ENCODE measurements around the gene LSM14A.
"Not testable (repeated sequence)": the region's sequence is repeated elsewhere in the genome, so short reads cannot be mapped to it uniquely, and the experiment has no call there.

Gene LSM14A

DNA sequence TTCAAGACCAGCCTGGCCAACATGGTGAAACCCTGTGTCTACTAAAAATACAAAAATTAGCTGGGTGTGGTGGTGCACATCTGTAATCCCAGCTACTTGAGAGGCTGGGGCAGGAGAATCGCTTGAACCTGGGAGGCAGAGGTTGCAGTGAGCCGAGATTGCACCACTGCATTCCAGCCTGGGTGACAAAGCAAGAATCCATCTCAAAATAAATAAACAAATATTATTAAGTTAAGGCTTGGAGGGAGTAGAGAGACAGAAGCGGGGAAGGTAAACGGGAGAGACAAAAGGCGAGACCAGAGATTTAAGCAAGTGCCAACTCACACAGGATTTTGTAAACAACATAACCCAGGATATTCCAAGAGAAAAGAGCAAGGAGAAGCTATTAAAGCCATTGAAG, 12.8 kb upstream of the LSM14A start:
- DNase-seq (ENCODE audit: low read depth), result not testable (repeated sequence)

DNA sequence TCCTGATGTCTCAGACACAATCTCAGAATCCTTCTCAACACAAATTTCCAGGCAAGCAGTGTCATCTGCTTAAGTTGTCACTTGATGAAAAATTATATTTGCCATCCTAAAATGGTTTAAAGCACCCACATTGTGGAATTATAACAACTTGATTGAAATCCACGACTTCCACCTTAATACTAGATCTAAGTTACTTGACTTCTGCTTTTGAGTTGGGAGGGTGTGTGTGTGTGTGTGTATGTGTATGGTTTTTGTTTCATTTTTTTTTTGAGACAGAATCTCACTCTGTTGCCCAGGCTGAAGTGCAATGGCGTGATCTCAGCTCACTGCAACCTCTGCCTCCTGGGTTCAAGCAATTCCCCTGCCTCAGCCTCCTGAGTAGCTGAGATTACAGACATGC, 10.4 kb upstream of the LSM14A start:
- not testable (repeated sequence) for DNase-seq (ENCODE audit: low read depth)

DNA sequence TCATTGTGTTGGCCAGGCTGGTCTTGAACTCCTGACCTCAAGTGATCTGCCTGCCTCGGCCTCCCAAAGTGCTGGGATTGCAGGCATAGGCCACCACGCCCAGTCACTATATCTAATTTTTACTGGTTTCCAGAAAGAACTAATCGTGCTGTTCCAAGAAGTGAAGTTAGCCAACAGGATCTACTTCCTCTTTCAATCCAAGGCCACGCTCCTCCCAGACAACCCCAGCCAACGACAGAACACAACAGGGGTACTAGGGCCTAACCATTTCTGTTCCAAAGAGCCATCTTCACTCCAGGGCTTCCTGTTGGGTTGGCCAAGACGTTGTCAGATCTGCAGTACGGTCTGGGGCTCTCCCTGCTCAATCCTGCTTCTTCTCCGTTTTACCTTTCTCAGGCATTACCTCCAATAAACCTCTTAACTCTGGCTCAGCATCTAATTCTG, 7.0 kb upstream of the LSM14A start:
- no peak for DNase-seq (ENCODE audit: low read depth)

DNA sequence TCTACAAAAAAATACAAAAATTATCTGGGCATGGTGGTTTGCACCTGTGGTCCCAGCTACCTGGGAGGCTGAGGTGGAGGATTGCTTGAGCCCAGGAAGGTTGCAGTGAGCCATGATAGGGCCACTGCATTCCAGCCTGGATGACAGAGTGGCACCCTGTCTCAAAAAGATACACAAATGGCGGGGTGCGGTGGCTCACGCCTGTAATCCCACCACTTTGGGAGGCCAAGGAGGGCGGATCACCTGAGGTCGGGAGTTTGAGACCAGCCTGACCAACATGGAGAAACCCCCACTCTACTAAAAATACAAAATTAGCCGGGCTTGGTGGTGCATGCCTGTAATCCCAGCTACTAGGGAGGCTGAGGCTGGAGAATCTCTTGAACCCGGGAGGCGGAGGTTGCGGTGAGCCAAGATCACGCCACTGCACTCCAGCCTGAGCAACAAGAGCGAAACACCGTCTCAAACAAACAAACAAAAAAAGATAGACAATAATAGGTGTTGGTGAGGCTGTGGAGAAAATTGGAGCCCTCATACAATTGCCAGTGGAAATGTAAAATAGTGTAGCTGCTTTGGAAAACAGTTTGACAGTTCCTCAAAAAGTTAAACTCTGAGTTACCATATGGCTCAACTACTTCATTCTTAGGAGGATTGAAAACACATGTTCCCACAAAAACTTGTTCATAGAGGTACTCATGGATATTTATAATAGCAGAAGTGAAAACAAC, 2.7 kb upstream of the LSM14A start:
- DNase-seq (ENCODE audit: low read depth), result not testable (repeated sequence)

DNA sequence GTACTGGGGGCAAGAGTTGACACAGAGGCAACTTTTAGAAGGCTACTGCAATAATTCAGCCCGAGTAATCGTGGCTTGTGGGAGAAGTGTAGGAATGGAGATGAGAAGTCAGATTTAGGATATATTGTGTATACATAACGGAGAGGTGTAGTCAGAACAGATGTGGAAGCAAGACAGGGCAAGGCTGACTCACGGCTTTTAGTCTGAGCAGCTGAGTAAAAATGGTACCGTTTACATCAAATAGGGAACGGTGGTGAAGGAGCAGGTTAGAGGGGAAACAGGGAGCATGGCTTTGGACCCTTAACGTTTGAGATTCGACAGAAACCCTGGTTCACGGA, 796 bp upstream of the LSM14A start:
- DNase-seq (ENCODE audit: low read depth), result peak; percentile 58

DNA sequence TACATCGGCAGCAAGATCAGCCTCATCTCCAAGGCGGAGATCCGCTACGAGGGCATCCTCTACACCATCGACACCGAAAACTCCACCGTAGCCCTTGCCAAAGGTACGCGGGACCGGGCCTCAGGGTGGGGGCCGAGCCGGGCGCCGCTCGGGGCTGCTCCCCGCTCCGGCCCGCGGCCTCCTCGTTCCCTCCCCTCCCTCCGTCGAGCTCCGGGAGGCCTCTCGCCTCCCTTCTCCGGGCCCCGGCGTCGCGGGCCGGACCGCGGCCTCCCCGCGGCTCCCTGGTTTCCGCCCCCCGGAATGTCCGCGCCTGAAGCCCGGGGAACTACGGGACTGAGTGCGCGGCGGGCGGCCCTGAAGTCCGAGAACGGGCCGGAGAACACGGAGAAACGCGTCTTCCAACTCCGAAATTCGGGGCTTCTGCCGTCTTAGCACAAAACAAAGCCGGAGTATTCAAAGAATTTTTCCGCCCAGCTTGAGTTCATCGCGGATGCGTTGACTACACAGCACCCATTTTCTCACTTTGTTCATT, 423 bp downstream of the LSM14A start:
- no peak for DNase-seq (ENCODE audit: low read depth)

DNA sequence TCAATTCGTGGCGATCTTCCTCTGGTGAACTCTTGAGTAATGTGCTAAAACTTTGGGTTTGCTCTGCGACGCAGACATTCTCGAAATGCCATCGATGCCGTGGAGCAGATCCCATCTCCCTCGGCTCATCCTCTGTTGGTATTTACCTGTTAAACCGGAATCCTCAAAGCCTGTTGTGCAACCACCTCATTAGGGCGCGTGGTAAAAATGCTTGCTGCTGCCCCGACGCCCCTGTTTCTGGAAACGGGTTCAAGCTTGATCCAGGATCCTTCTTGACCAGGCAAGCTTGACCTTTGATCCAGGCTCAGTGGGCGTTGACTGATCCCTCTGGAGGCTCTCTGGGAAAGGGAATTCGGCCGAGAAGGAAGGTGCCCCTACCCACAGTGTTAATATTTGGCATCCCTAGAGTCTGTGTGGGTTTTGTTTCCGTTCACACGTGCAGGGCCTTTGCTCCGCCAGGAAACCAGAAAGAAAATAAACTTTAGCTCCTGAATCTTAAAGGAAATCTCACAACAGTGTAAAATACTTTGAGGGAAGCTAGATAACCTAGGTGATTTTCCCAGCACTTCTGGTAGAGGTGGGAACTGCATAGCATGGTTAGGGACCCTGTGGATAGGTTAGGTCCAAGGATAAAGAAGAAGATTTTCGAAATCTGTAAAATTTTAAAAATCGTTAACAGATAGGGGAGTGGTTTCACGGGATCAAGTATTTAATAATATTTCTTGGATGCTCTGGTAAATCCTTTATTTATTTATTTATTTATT, 1.1 kb downstream of the LSM14A start:
- DNase-seq (ENCODE audit: low read depth), result peak; percentile 18

DNA sequence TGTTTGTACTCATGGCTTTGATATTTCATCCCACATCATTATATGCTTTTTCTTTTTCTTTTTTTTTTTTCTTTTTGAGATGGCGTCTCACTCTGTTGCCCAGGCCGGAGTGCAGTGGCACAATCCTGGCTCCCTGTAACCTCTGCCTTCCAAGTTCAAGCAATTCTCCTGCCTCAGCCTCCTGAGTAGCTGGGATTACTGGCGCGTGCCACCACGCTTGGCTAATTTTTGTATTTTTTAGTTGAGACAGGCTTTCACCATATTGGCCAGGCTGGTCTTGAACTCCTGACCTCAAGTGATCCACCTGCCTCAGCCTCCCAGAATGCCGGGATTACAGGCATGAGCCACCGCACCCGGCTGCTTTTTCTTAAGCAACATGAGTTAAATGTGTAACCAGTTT, 2.9 kb downstream of the LSM14A start:
- not testable (repeated sequence) for DNase-seq (ENCODE audit: low read depth)

DNA sequence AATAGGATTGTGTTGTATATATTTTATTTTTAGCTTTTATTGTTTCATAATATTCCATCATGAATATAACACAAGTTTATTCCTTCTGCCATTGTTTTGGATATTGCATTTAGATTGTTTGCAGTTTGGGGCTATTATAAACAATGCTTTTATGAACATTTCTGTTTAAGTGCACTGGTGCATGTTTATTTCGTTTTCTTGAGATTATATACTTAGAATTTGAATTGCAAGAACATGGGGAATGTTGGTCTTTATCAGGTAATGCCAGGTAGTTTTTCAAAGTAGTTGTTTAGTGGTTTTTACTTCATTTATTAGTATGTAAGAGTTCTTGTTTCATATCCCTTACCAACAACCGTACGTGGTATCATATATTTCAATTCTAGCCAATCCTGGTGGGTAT, 4.3 kb downstream of the LSM14A start:
- DNase-seq (ENCODE audit: low read depth), result no peak

DNA sequence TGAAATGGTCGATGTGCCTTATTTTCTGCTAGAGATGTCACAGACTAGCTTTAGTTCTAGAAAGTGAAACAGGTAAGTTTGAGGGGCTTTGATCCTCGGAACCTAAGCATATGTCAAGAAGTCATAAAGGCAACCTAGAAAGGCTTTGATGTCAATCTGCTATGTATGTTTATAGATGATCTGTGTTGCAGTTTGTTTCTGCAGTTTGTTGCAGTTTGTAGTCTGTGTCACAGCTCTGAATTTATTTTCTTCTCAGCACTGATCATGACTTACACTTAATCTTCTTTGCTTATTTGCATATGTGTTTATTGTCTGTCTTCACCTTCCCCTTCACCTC, 5.9 kb downstream of the LSM14A start:
- no peak for DNase-seq (ENCODE audit: low read depth)

DNA sequence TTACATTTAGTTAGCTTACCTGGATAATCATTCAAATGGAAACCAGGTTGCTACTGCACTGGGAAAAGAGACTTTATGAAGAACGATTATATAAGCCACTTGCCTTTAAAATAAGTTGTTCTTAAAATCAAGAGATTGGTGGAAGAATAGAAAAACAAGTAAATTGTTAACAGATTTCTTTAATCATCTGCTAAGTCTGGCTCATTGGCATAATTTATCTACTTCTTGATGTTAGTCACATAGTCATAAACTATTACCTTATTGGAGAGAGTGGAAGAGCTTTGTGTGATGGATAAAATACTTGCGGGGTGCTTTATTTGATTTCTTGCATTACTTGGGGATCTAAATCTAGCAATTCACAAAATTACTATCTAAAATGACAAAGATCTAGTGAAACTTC, 6.8 kb downstream of the LSM14A start:
- no peak for DNase-seq (ENCODE audit: low read depth)

DNA sequence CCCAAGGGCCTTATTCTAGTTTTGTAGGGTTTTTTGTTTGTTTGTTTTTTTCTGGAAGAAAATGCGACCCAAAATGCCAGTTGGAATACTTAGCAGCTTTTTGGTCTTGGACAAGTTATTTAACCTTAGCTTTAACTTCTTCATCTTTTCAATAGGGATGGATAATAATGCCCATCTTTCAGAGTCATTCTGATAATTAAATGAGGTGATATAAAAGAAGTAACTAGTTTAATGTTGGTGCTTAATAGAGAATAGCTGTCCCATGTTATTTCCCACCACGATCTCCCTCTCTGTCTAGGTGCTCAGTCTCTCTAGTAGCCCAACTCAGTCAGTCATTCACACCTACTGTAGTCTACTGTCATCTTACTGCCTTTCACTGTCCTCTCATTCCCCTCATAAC, 8.0 kb downstream of the LSM14A start:
- DNase-seq (ENCODE audit: low read depth), result no peak

DNA sequence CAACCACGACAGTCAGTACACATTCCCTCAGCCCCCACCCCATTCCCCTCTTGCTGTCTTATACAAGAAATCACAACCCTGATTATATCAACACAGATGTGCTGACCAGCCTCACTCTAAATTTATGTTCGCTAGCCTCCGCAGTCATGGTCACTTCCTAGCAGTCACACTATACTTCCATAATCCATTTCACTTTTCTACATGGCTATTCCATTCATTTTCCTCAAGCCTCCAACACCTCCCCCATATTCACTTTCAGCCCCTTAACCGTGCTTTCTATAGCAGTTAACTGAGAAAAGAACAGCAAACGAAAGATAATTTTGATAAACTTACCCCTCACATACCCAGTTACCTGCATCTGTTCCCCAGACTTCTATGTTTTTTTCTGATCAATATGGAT, 8.4 kb downstream of the LSM14A start:
- no peak for DNase-seq (ENCODE audit: low read depth)

DNA sequence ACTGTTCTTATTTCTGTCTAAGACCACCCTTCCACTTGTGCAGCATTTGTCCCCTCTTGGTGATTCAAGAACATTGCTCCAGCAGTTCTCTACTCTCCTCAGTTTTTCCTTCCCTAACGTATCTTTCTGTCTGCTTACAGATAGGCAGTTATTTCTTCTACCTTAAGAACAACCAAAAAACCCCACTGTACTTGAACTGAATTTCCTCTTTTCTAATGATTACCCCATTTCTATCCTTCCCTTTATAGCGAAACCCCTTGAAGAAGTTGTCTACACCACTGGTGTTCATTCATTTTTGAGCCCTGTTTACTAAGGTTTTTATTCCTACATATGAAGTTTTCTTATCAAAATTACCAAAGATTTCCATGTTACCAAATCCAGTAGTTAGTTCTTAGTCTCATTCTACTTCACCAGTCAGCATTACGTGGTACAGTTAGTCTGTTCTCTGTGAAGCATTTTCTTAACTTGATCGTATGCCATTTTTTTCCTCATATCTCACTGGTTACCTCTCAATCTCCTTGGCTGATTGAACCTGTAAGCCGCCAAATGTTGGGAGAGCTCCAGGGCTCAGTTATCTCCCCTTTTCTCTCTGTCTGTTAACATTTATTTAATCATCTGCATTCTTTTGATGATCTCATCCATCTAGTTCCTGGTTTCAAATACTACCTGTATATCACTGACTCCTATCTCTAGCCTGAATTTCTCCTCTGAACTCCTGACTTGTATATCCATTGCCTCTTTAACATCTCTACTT, 9.0 kb downstream of the LSM14A start:
- no peak for DNase-seq (ENCODE audit: low read depth)

DNA sequence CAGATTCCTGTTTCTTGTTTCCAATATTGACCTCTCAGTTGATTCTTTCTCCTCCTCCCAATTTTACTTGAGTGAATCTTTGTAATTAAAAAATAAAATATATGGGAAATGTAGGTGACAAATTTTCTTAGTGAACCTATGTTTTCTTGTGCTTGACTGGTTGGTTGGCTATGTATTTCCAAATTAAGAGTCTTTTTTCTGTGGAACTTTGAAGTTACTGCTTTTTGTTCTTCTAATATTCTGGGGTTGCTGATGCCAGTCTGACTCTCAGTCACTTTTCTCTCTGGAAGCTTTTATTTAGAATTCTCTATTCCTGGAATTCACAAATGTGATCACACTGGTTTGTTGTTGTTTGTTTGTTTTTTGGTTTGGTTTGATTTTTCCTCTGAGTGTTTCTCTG, 9.8 kb downstream of the LSM14A start:
- DNase-seq (ENCODE audit: low read depth), result no peak

DNA sequence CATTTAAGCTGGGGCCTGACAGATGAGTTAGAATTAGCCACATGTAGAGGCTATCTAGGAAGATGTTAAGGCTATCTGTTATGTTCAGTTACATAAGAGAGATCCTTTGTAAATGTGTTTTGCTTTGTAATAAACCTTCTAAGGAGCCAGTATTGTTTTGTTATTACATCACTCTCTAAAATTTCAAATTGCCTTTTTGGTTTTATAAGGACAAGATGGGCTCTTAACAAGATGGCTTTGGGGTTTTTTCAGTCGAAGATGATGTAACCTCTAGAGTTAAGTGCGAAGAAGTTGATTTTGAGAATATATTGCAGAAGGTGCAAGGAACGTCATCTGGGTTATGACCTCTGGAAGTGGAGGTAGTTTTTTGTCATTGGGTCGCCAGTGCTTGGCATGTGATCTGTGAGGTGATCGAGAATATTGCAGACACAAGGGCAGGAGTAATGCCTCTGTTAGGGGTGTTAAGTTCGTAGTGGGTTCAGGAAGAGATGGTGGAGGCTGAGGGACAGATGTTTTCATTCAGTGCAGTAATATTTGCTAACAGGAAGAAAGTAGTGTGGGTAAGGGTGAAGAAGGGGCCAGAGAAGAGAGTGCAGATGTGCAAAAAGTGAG, 12.7 kb downstream of the LSM14A start:
- DNase-seq (ENCODE audit: low read depth), result no peak

DNA sequence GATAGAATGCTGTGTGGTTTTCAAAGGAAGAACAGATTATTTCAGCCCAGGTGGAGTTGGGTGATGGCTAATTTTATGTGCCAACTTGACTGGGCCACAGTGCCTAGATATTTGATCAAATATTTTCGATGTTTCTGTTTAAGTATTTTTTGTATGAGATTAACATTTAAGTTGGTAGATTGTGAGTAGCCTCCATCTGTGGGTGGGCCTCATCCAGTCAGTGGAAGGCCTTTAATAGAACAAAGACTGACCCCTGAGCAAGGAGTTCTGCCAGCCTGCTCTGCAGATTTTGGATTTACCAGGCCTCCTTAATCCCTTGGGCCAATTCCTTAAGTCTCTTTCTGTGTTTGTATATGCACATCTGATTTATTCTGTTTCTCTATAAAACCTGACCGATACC, 13.9 kb downstream of the LSM14A start:
- no peak for DNase-seq (ENCODE audit: low read depth)

DNA sequence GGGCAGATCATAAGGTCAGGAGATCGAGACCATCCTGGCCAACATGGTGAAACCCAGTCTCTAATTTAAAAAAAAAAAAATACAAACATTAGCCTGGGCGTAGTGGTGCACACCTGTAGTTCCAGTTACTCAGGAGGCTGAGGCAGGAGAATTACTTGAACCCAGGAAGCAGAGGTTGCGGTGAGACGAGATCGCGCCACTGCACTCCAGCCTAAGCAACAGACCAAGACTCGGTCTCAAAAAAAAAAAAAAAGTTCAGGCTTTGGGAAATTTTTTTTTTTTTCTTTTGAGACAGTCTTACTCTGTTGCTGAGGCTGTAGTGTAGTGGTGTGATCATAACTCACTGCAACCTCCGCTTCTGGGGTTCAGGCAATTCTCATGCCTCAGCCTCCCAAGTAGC, 14.7 kb downstream of the LSM14A start:
- no peak for DNase-seq (ENCODE audit: low read depth)

DNA sequence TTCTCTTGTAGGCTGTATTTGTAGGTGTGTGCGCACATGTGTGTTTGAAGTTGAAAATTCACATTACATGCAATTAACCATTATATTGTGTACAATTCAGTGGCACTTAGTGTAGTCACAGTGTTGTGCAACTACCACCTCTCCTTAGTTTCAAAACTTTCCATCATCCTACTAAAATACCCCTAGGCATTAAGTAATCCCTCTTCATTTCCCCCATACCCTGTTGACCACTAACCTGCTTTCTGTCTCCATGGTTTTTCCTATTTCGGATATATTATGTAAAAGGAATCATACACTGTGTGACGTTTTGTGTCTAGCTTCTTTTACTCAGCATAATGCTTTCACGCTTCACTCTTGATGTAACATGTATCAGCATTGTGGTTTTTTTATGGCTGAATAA, 16.1 kb downstream of the LSM14A start:
- DNase-seq (ENCODE audit: low read depth), result no peak

DNA sequence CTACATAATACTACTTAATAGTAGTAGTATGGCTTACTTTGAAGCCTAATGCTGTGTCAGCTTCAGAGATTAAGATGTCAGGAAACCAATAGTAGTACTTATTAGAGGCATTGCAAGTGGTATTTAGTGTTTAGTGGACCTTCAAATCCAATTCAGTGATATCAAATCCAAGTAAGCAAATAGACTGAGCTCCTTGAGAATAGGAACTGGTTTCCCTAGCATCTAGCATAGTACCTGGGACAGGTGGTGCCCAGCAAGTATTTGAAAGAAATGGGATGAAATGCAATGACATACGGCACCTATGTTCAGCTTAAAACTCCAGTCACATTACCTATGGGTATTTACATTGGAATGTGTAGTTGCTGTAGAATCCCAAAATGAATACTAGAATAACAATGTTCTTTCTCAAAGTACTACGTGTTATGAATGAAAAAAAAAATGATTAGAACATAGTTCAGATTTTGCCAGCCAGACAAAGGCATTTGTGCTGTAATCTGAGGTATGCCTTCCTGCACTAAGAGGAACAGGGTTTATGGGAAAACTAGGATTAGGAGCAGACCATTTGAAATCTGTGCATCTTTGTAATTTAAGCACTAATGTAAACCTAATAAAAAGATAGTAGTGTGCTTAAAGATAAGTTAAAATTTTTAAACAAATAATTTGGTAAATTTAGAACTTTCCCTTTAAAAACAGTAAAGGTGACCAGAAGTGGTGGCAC, 17.1 kb downstream of the LSM14A start:
- DNase-seq (ENCODE audit: low read depth), result no peak

DNA sequence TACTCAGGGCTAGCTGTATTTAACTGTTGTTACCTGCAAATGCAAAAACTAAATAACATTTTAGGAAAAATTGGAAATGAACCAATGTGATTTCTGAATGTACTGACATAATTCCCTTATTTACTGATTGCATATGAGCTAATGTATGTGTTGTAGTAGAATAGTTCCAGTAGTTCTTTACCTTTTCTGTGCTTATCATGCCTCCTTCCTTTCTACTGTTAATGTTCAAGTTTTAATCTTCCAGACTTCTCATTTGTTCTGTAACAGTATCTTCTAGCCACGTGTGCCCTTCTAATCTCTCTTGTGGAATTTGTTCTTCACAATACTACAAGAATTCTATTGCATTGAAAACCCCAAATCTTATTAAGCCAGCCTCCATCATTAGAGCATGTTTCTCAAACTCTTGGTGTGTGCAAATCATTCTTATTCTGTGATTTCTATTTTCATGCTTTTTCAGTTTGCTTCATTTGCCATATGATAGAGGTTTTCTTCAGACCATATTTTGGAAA, 17.7 kb downstream of the LSM14A start:
- no peak for DNase-seq (ENCODE audit: low read depth)

Data from activated T-cell treated with anti-CD3 and anti-CD28 coated beads for 24 hours (primary cell).